RWPE2 (cell line): ENCODE measurements around the gene TMEM267.
"Not testable (repeated sequence)": the region's sequence is repeated elsewhere in the genome, so short reads cannot be mapped to it uniquely, and the experiment has no call there.

Source experiments
- ATAC-seq: fragments of 200-7000 bp; cut with Tn5 transposase; 3 replicates; pipeline ENCODE4 v1.9.1; 2021; ENCODE audit warnings: low read depth
- DNase-seq: peaks from one replicate; pipeline ENCODE4 v3.0.0-alpha.2; 2020; ENCODE audit warnings: low spot score
- H3K27ac ChIP-seq: fragments of 450-650 bp; 2 replicates; pipeline ENCODE4 v1.5.1; 2017; ENCODE audit warnings: mild to moderate bottlenecking; ENCODE audit not compliant: poor library complexity, severe bottlenecking
- H3K27me3 ChIP-seq: fragments of 250-450 bp; sonication (Bioruptor Pico); 2 replicates; pipeline ENCODE4 v1.5.1; 2021; ENCODE audit warnings: mild to moderate bottlenecking, moderate library complexity; ENCODE audit not compliant: insufficient read depth, poor library complexity, severe bottlenecking
- H3K36me3 ChIP-seq: fragments of 250-450 bp; sonication (Bioruptor Pico); 2 replicates; pipeline ENCODE4 v1.5.1; 2020; ENCODE audit warnings: low read depth, mild to moderate bottlenecking, moderate library complexity
- H3K4me1 ChIP-seq: fragments of 250-450 bp; sonication (Bioruptor Pico); 2 replicates; pipeline ENCODE4 v1.5.1; 2021; ENCODE audit warnings: mild to moderate bottlenecking, moderate library complexity; ENCODE audit not compliant: insufficient read depth, poor library complexity, severe bottlenecking
- H3K4me3 ChIP-seq: fragments of 250-450 bp; sonication (Bioruptor Pico); 2 replicates; pipeline ENCODE4 v1.5.1; 2021; ENCODE audit warnings: mild to moderate bottlenecking, moderate library complexity; ENCODE audit not compliant: severe bottlenecking
- H3K9me3 ChIP-seq: fragments of 250-450 bp; sonication (Bioruptor Pico); 2 replicates; pipeline ENCODE4 v1.5.1; 2021; ENCODE audit warnings: mild to moderate bottlenecking, moderate library complexity; ENCODE audit not compliant: severe bottlenecking
- CTCF ChIP-seq: fragments of 450-650 bp; IDR thresholded peaks from one replicate; pipeline ENCODE4 v1.5.1; 2017; ENCODE audit warnings: mild to moderate bottlenecking, moderate library complexity; ENCODE audit not compliant: poor library complexity, severe bottlenecking

TMEM267 gene

GRCh38 chr5:43515678-43516048 lies 32.0 kb upstream of the TMEM267 start:
- peak overlapping the region; percentile 70 for H3K27ac ChIP-seq
- H3K27me3 ChIP-seq, result no peaks in the 10 kb centered on the region
- no peaks in the 10 kb centered on the region for H3K9me3 ChIP-seq
- H3K36me3 ChIP-seq, result no peaks in the 10 kb centered on the region
- H3K4me3 ChIP-seq, result peak overlapping the region; percentile 58
- no peak for TF ChIP-seq CTCF
- peaks cover 14% of the 10 kb centered on the region for H3K4me1 ChIP-seq
- no peak for DNase-seq
- no peak for ATAC-seq

DNA sequence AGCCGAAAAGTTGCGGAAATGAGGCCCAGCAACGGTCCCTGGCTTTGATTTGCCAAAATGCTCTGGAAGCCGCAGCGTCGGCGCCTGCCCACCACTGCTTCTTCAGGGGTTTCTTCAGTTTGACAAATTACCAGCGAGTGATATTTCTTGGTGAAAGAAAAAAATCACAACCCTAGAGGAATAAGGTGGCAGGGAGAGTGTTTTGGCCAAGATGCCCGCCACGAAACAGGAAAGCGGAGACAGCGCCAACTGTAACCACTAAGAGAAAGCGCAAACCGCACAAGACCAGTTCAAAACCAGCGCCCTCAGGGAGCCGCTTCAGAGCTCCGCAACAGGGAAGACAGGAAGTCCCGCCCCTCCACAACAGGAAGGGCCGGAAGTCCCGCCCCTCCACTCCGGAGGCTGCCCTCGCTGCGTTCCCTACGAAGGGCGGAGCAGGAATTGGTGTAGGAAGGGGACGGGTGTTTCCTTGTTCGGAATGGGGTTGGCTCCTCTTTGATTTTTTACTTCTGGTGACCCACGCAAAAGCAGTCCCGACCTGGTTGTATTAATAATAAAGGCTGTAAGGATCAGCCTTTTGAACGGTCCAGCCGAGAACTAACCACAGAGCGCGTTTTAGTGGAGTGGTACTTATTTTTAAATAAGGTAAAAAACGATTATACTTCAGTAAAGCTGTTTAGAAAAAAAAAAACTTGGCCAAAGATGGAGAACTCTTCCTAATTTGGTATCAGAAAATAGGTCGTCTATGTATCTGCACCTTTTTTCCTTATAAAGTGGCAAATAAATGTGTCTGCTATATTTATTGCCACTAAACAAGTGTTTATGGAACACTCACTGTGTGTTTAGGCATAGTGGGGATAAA lies 31.4 kb upstream of the TMEM267 start, which contains the start of gene C5orf34:
Gene C5orf34 (minus strand): TSS at position 333 of the 862 bp plus-strand sequence. CDS start 5,809 bp downstream, outside the sequence.
- peak; percentile 98 for ATAC-seq
- H3K27ac ChIP-seq, result peak within 1 kb of the TSS; percentile 70
- peak; percentile 23 for TF ChIP-seq CTCF
- no peaks in the 10 kb centered on the region for H3K27me3 ChIP-seq
- no peaks in the 10 kb centered on the region for H3K36me3 ChIP-seq
- peak within 1 kb of the TSS; percentile 58 for H3K4me3 ChIP-seq
- peaks cover 14% of the 10 kb centered on the region for H3K4me1 ChIP-seq
- no peaks in the 10 kb centered on the region for H3K9me3 ChIP-seq
- DNase-seq, result peak; percentile 97

DNA sequence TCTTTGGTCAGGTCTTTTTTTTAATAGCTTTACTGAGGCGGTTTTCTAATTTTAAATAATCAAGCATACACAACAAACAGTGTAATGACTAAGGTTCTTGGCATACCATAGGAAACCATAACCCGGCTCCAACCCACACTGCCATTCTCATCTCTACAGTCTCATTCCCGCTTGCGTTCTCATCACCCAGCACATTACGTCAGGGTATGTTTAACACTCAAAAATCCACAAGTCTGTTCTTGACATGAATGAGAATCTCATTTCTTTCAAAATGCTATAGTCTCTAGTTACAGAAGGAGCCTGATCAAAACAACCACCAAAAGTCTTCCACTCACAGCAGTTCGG lies 30.8 kb upstream of the TMEM267 start:
- peak overlapping the region; percentile 58 for H3K4me3 ChIP-seq
- no peak for TF ChIP-seq CTCF
- DNase-seq (no peak), ATAC-seq (peak; percentile 56)
- H3K27me3 ChIP-seq, result no peaks in the 10 kb centered on the region
- H3K4me1 ChIP-seq, result peaks cover 14% of the 10 kb centered on the region
- no peaks in the 10 kb centered on the region for H3K9me3 ChIP-seq
- H3K27ac ChIP-seq, result peak overlapping the region; percentile 70
- no peaks in the 10 kb centered on the region for H3K36me3 ChIP-seq

DNA sequence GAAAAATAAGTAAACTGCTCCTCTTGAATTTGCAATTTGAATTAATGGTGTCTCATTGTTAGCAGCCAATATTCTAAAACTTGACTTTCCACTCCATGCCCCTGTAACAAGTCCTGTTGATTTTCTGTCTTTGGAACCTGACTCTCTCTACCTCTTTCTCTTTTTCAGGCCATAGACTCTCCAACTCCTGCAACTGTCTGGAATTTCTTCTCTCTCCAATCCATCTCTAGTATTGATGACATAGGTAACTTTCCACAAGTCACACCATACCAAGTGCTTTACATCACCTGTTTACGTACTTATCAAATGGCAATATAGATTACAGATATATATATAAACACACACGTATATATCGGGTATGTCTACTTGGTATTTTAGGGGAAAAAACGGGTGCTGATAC lies 30.4 kb upstream of the TMEM267 start:
- Histone ChIP-seq H3K27me3 (no peaks in the 10 kb centered on the region), H3K4me1 (peaks cover 14% of the 10 kb centered on the region), H3K27ac (peak overlapping the region; percentile 70), H3K36me3 (peaks cover 4% of the 10 kb centered on the region), H3K9me3 (no peaks in the 10 kb centered on the region), H3K4me3 (peak overlapping the region; percentile 58)
- no peak for TF ChIP-seq CTCF
- no peak for DNase-seq
- ATAC-seq, result no peak

GRCh38 chr5:43511062-43511461 lies 27.4 kb upstream of the TMEM267 start:
- H3K4me1 ChIP-seq, result peaks cover 14% of the 10 kb centered on the region
- ATAC-seq, H3K27ac ChIP-seq, DNase-seq, H3K4me3 ChIP-seq, H3K27me3 ChIP-seq, H3K9me3 ChIP-seq: not testable (repeated sequence)
- peaks cover 31% of the 10 kb centered on the region for H3K36me3 ChIP-seq
